Measurements from ENCODE around the gene TYMS.

The TYMS gene

GRCh38 chr18:627231-627630 is 30.2 kb upstream of the TYMS start:
- TF ChIP-seq ZFX (IDR thresholded peaks at IDR 0.05) (no peak), CTCF (conservative IDR thresholded peaks at IDR 0.05) (no peak)
- no peak overlapping the region for H3K27ac ChIP-seq

DNA sequence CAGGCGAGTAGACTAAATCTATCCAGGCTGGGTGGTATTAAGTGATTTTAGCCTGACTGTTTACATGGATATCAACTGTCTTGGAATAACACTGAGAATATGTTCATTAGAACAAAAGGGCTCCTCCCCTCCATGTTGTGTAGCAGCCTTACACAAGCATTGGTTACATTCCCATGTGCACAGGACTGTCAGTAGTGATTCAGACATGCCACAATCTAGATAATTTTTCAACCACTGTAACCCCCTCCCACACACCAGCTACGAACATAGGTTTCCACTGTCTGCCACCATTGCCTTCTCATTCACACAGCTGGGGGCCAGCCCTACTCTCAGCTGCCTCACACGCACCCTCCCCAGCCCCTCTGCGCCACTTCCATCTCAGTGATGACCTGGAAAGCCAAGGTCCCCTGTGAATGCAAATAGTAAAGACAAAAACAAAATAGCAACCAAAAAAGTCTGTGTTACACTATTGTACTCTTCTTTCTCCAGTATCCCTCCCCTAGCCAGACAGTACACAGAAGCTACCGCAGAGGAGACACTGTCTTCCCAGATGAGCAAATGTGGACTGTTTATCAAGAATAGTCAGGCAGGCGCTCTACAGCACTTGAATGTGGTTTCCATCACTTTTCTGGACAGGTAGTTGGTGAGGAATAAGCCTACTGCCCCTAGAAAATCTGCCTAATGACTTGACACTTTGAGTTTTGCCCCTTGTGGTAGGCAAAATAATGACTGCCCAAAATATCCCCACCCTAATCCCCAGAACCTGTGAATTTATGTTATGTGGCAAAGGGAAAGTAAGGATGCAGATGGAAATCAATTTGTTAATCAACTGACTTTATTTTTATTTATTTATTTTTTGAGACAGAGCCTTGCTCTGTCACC is 27.9 kb upstream of the TYMS start:
- TF ChIP-seq CTCF (conservative IDR thresholded peaks at IDR 0.05) (no peak; the same call in 1 of the 2 replicates), ZFX (IDR thresholded peaks at IDR 0.05) (no peak)
- H3K27ac ChIP-seq, result no peak overlapping the region

DNA sequence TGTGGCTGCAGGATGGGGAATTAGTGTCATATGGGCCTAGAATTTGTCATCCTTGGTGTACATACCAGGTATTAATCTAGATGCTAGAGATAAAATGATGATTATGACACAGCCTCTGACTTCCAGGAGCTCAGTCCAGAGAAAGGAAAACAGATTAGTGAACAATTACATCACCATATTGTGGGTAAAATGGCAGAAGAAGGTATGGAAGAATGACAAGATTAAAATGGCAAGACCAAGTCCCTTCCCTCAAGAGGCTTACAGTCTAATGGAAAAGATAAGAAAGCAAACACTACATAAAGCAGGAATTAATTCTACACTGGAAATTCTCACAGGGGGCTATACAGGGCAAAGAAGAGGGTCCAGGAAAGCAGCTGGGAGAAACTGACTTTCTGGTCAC is 25.9 kb upstream of the TYMS start:
- H3K27ac ChIP-seq, result no peak overlapping the region
- no peak for TF ChIP-seq ZFX (IDR thresholded peaks at IDR 0.05)
- TF ChIP-seq CTCF (conservative IDR thresholded peaks at IDR 0.05), result no peak

- no peak overlapping the region for H3K27ac ChIP-seq
These were observed 22.9 kb upstream of the TYMS start for GRCh38 chr18:634551-635045.

DNA sequence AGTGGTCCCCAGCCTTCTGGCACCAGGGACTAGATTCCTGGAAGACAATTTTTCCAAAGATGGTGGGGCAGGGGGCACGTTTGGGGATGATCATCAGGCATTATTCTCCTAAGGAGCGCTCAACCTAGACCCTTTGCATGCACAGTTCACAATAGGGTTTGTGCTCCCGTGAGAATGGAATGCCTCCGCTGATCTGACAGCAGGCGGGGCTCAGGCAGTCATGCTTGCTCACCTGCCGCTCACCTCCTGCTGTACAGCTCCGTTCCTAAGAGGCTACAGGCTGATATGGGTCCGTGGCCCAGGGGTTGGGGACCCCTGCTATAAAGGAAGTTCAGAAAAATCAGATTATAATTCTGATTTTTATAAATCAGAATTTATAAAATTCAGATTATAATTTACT is 22.3 kb upstream of the TYMS start:
- no peak overlapping the region for H3K27ac ChIP-seq
- TF ChIP-seq ZFX (IDR thresholded peaks at IDR 0.05), result no peak
- TF ChIP-seq CTCF (conservative IDR thresholded peaks at IDR 0.05), result no peak

More at GRCh38 chr18:634551-635045, 22.9 kb upstream of the TYMS start:
- no peak for TF ChIP-seq CTCF (conservative IDR thresholded peaks at IDR 0.05)
- no peak for TF ChIP-seq ZFX (IDR thresholded peaks at IDR 0.05)

DNA sequence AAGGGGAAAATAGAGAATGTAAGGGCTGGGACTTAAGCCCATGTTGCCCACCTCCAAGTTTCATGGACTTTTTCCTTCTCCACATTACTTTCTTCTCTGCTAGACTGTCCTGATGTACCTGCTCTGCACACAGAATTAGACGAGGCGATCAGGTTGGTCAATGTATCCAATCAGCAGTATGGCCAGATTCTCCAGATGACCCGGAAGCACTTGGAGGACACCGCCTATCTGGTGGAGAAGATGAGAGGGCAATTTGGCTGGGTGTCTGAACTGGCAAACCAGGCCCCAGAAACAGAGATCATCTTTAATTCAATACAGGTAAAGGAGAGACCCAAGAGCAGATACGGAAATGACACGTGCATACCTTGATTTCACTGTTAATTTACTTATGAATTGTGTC is 16.2 kb upstream of the TYMS start:
- H3K27ac ChIP-seq, result no peak overlapping the region
- TF ChIP-seq ZFX (IDR thresholded peaks at IDR 0.05), result no peak
- no peak for TF ChIP-seq CTCF (conservative IDR thresholded peaks at IDR 0.05)

- H3K27ac ChIP-seq, result no peak overlapping the region
- TF ChIP-seq CTCF (conservative IDR thresholded peaks at IDR 0.05) (no peak; the same call in 1 of the 2 replicates), ZFX (IDR thresholded peaks at IDR 0.05) (no peak)
These were observed 13.0 kb upstream of the TYMS start for GRCh38 chr18:644395-645004.
